ENCODE measurements around the gene UQCRC1. TPM values are rescaled to one million over a fixed set of nuclear protein-coding genes. Genes with fewer than 3 reads are reported as not detected.

The UQCRC1 gene
- total and polyA plus RNA-seq, 2 of the 8 experiments (the other 6 are each of a cell fraction or from before 2014, with no cell fraction given): 310 to 720 TPM

- TF ChIP-seq NRF1 (IDR thresholded peaks at IDR 0.05; ENCODE audit: low read depth, low read length) (no peak), RAD21 (IDR thresholded peaks at IDR 0.05 in 1 of 2, conservative IDR thresholded peaks at IDR 0.05 in 1 of 2; ENCODE audit: low read depth in 2 of 2, low read length in 2 of 2) (no peak), TCF12 (IDR thresholded peaks at IDR 0.05; ENCODE audit: low read depth, low read length) (no peak), TAF1 (IDR thresholded peaks at IDR 0.05; ENCODE audit: low read depth, low read length) (no peak), GTF2F1 (IDR thresholded peaks at IDR 0.05; ENCODE audit: borderline replicate concordance, low read depth, low read length) (no peak), TAF7 (optimal IDR thresholded peaks at IDR 0.05; ENCODE audit: borderline replicate concordance, low read depth, low read length) (no peak)
- TF ChIP-seq, protein P1, sequence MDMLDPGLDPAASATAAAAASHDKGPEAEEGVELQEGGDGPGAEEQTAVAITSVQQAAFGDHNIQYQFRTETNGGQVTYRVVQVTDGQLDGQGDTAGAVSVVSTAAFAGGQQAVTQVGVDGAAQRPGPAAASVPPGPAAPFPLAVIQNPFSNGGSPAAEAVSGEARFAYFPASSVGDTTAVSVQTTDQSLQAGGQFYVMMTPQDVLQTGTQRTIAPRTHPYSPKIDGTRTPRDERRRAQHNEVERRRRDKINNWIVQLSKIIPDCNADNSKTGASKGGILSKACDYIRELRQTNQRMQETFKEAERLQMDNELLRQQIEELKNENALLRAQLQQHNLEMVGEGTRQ (IDR thresholded peaks at IDR 0.05; ENCODE audit: low read length): no peak
Observed at GRCh38 chr3:48555231-48555948, 54.1 kb downstream of the UQCRC1 start (continued).

All from H1 (cell line).